DND-41 (cell line): Measurements from ENCODE around the gene HSFX1.

Experiments used
- CTCF ChIP-seq: IDR thresholded peaks from 2 replicates; pipeline ENCODE4 v1.5.1; 2012; ENCODE audit warnings: borderline replicate concordance, low read length, moderate library complexity, mild to moderate bottlenecking; ENCODE audit not compliant: poor library complexity, severe bottlenecking; ENCODE audit errors: extremely low read depth
- EZH2 ChIP-seq: IDR thresholded peaks from 3 replicates; pipeline ENCODE4 v1.6.1; 2012; ENCODE audit warnings: borderline replicate concordance, low read depth, mild to moderate bottlenecking, moderate library complexity, low read length, inconsistent platforms; ENCODE audit not compliant: severe bottlenecking

DNA sequence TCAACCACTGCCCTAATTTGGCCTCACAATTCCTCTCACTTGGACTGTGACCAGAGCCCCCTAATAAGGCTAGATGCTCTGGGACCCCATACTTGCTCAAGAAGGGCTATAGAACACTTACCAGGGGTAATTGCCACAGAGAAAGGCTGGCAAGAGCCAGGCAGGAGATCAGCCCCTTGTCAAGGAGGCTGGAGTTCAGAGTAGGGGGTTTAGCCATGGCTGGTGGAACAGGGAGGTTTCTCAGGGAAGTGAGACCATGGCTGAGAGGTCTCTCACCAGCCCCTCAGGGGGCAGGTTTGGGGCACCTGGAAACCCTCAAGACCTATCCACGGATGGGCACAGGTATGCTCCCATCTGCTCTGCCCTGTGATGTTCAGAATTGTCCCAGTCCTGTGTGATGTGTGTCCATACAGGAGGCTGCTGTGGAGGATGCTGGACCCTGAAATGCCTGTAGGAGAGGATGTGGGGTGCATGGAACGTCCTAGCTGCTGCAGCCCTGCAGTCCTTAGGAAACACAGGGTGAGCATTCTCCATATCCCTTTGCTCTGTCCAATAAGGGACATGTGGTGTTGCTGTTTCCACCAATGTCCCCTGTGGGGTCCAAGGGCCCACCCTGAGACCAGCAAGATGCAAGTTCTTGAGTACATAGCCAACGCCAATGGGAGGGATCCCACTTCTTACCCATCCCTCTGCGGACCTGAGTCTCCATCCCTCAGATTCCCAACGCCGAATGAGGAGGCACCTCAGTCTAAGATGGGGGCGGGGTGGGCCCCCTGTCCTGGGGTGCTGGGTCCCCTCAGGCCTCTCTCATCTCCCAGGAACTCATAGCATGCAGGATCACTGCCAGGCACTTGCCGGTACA lies 16.4 kb upstream of the HSFX1 start:
- TF ChIP-seq EZH2 = no peak
- no peak for TF ChIP-seq CTCF
